Parathyroid adenoma (tissue), 2 donors: ENCODE results near the gene CORIN.

Source experiments
- H2AFZ ChIP-seq: fragments of 300-600 bp; sonication (generic); one replicate; pipeline ENCODE4 v1.7.0; 2017; ENCODE audit warnings: antibody characterized with exemption, mild to moderate bottlenecking
- H3K27ac ChIP-seq: fragments of 300-600 bp; sonication (generic); one replicate; pipeline ENCODE4 v1.7.0; 2017
- H3K27me3 ChIP-seq: fragments of 300-600 bp; sonication (generic); one replicate; pipeline ENCODE4 v1.7.0; 2017; ENCODE audit warnings: low read length; ENCODE audit not compliant: control insufficient read depth, insufficient read depth
- H3K36me3 ChIP-seq: fragments of 300-600 bp; sonication (generic); one replicate; pipeline ENCODE4 v1.7.0; 2017; ENCODE audit warnings: low read length; ENCODE audit not compliant: control insufficient read depth, insufficient read depth
- H3K4me1 ChIP-seq: fragments of 300-600 bp; sonication (generic); one replicate; pipeline ENCODE4 v1.7.0; 2017; ENCODE audit warnings: control low read depth
- H3K4me2 ChIP-seq: fragments of 300-600 bp; sonication (generic); one replicate; pipeline ENCODE4 v1.7.0; 2017; ENCODE audit warnings: low read length
- H3K4me3 ChIP-seq: fragments of 300-600 bp; sonication (generic); one replicate; pipeline ENCODE4 v1.7.0; 2017; ENCODE audit warnings: low read depth, low read length
- H3K79me2 ChIP-seq: fragments of 300-600 bp; sonication (generic); one replicate; pipeline ENCODE4 v1.7.0; 2017; ENCODE audit warnings: control low read depth
- H3K9ac ChIP-seq: fragments of 300-600 bp; sonication (generic); one replicate; pipeline ENCODE4 v1.7.0; 2017; ENCODE audit warnings: mild to moderate bottlenecking
- H3K9me3 ChIP-seq: fragments of 300-600 bp; sonication (generic); one replicate; pipeline ENCODE4 v1.7.0; 2017; ENCODE audit warnings: low read length; ENCODE audit not compliant: control insufficient read depth
- TF ChIP-seq, protein P1 (sequence below): fragments of 300-600 bp; sonication (generic); IDR thresholded peaks from one replicate; pipeline ENCODE4 v1.7.0; 2017; ENCODE audit warnings: antibody characterized with exemption, mild to moderate bottlenecking
- donor health status: primary hyperparathyroidism.

The CORIN gene

DNA sequence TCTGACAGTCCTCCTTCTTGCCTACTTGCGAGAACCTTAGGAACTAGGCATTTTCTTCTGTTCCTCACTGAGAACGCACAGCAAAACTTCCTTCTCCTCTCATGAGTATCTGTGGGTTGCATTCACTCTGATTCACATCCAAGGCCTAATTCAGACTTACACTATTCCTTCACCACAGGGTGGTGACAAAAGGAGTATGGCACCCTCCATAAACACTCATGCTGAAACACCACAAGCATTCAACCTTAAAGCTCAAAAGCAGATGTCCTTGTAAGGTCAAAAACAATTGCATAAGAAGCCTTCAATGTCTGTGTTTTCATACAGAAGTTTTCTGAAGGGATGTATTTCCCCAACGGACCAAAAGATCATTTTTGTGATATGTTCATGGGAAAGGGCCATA is 147.3 kb downstream of the CORIN start:
- Histone ChIP-seq H3K4me3 (no peak overlapping the region), H3K9me3 (no peaks in the 10 kb centered on the region), H2AFZ (no peak overlapping the region), H3K27me3 (no peaks in the 10 kb centered on the region), H3K4me1 (no peaks in the 10 kb centered on the region), H3K9ac (no peak overlapping the region), H3K27ac (no peak overlapping the region), H3K4me2 (no peak overlapping the region), H3K79me2 (no peaks in the 10 kb centered on the region), H3K36me3 (no peaks in the 10 kb centered on the region)
- TF ChIP-seq, protein P1, sequence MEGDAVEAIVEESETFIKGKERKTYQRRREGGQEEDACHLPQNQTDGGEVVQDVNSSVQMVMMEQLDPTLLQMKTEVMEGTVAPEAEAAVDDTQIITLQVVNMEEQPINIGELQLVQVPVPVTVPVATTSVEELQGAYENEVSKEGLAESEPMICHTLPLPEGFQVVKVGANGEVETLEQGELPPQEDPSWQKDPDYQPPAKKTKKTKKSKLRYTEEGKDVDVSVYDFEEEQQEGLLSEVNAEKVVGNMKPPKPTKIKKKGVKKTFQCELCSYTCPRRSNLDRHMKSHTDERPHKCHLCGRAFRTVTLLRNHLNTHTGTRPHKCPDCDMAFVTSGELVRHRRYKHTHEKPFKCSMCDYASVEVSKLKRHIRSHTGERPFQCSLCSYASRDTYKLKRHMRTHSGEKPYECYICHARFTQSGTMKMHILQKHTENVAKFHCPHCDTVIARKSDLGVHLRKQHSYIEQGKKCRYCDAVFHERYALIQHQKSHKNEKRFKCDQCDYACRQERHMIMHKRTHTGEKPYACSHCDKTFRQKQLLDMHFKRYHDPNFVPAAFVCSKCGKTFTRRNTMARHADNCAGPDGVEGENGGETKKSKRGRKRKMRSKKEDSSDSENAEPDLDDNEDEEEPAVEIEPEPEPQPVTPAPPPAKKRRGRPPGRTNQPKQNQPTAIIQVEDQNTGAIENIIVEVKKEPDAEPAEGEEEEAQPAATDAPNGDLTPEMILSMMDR, result no peak

DNA sequence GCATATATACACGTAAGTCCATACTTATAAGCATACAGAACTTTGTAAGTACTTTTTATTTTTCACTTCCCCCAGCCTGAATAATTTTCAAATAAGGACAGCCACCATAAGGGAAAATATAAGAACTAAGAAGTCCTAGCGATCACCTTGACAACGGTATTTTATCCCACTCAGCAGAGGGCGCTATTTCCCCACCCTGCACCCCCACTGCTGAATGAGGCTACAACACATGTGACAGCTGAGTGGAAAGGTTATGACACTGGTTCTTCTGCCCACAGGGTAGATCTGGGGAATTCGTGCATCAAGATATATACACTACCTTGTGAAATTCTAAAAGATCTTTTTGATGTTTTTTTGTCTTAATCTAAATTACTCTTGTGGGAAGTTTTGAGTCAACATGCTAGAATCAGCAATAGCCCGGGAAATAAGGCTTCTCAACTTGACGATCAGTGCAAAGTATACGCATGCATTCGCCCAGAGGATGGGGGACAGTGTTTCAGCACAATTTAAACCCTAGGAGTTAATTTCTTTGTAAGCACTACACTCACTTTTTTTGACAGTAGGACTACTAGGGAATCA is 151.5 kb downstream of the CORIN start:
- H2AFZ ChIP-seq, result no peak overlapping the region
- H3K9ac ChIP-seq, result no peak overlapping the region
- TF ChIP-seq, protein P1, result no peak
- no peak overlapping the region for H3K4me2 ChIP-seq
- no peaks in the 10 kb centered on the region for H3K79me2 ChIP-seq
- no peak overlapping the region for H3K4me3 ChIP-seq
- H3K27me3 ChIP-seq, result no peaks in the 10 kb centered on the region
- H3K9me3 ChIP-seq, result no peaks in the 10 kb centered on the region
- no peak overlapping the region for H3K27ac ChIP-seq
- no peaks in the 10 kb centered on the region for H3K36me3 ChIP-seq
- no peaks in the 10 kb centered on the region for H3K4me1 ChIP-seq

DNA sequence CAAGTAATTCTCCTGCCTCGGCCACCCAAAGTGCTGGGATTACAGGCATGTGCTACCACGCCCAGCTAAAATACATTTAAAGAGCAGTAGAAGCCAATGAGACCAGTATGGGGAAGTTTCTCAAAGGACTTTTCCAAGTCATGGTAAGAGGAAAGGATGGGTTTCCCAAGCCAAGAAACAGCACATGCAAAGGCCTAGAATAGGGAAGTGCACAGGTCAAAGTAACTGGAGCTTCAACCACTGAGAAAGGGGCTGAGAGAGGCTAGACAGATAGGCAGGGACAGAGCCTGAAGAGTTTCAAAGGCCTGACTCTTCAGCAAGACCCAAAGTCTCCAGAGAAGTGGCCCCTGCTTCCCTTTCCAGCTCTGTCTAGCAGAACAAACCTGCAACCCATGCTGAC is 162.1 kb downstream of the CORIN start:
- no peaks in the 10 kb centered on the region for H3K36me3 ChIP-seq
- no peaks in the 10 kb centered on the region for H3K27me3 ChIP-seq
- H3K9ac ChIP-seq, result no peak overlapping the region
- H3K27ac ChIP-seq, result no peak overlapping the region
- TF ChIP-seq, protein P1, result no peak
- no peak overlapping the region for H2AFZ ChIP-seq
- H3K4me3 ChIP-seq, result no peak overlapping the region
- H3K4me2 ChIP-seq, result no peak overlapping the region
- no peaks in the 10 kb centered on the region for H3K4me1 ChIP-seq
- no peaks in the 10 kb centered on the region for H3K9me3 ChIP-seq
- no peaks in the 10 kb centered on the region for H3K79me2 ChIP-seq

DNA sequence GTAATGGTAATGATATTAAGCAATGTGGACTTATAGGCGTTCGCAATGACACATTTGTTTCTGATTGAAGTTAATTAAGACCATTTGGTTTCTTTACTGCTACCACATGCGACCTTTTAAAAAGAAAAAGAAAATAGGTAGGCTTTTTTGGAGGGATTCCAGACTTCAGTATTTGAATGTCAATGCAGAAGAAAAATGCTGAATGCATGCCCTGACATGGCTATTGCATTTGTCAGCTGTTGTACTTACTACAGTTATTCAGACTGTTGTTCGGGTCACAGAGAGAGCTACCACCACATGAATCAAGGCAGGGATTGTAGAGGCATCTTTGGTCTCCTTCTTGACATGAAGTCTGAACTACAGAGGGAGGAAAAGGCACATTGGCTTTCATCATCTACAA is 163.7 kb downstream of the CORIN start:
- Histone ChIP-seq H3K4me2 (no peak overlapping the region), H3K79me2 (no peaks in the 10 kb centered on the region), H3K4me1 (no peaks in the 10 kb centered on the region), H3K36me3 (no peaks in the 10 kb centered on the region), H2AFZ (no peak overlapping the region), H3K9ac (no peak overlapping the region), H3K27me3 (no peaks in the 10 kb centered on the region), H3K27ac (no peak overlapping the region), H3K4me3 (no peak overlapping the region), H3K9me3 (no peaks in the 10 kb centered on the region)
- TF ChIP-seq, protein P1, result no peak

DNA sequence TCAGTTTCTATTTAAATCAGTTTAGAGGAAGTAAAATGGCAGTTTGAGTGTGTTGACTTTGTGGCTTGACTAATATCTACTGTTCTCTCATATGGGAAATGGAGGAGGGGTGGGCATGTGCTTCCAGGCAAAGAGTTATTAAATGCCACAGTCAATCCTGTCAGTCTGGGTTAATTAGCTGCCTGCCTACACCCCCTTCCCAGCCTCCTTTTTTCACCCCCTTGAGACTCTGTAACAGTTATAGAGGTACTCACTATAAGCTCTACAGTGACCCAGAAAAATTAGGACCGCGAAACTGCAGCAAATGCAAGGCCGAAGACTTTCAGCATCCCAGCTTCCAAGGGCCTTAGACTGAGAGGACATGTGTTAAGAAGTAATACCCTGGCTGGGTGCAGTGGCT is 165.2 kb downstream of the CORIN start:
- Histone ChIP-seq H3K36me3 (no peaks in the 10 kb centered on the region), H2AFZ (no peak overlapping the region), H3K4me2 (no peak overlapping the region), H3K27me3 (no peaks in the 10 kb centered on the region), H3K9ac (no peak overlapping the region), H3K27ac (no peak overlapping the region), H3K9me3 (no peaks in the 10 kb centered on the region), H3K4me3 (no peak overlapping the region), H3K79me2 (no peaks in the 10 kb centered on the region), H3K4me1 (no peaks in the 10 kb centered on the region)
- TF ChIP-seq, protein P1, result no peak
